Stimulated activated CD8-positive, alpha-beta memory T cell treated with anti-CD3 and anti-CD28 coated beads, Interleukin-2, amount 100 ng/mL, for 1 hour (primary cell): ENCODE measurements around the gene PDE11A.

ENCODE experiments used
- DNase-seq, 2 donors: peaks; one replicate each; pipeline ENCODE4 v3.0.0-alpha.2; 2020; ENCODE audit warnings: low read depth in 2 of 2

Gene PDE11A

DNA sequence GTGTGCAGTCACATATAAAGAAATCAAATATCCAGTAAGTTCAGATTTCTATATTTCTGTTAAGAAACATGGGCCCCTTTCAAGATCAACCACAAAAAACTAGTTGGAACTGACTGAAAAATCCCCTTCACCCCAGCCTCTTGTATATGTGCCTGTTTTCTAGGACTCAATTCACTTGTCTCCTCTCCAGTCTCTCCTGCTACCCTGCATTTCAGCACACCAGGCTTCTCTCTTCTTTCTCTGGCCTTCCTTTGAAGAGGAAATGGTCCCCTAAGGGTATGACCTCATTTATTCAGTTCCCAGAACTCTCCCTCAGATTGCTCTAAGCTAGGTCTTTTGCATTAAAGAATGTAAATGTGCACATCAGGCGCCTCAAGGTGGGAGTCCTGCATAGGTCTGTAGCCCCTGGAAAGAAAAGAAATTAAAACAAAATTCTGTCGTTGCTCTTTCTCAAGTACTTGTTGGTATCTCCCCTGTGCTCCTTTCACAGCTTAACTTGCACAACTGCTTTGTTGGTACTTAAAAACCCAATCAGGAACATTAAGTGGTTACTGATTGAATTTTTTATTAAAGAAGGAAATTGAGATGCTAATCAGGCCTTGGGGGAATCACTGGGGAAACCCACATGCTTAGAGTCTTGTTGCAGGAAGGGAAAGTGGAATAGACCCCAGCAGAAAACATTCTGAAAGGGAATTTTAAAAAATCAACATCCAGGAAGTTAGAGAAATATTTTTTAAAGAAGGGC, 401.6 kb downstream of the PDE11A start:
- no peak for DNase-seq

DNA sequence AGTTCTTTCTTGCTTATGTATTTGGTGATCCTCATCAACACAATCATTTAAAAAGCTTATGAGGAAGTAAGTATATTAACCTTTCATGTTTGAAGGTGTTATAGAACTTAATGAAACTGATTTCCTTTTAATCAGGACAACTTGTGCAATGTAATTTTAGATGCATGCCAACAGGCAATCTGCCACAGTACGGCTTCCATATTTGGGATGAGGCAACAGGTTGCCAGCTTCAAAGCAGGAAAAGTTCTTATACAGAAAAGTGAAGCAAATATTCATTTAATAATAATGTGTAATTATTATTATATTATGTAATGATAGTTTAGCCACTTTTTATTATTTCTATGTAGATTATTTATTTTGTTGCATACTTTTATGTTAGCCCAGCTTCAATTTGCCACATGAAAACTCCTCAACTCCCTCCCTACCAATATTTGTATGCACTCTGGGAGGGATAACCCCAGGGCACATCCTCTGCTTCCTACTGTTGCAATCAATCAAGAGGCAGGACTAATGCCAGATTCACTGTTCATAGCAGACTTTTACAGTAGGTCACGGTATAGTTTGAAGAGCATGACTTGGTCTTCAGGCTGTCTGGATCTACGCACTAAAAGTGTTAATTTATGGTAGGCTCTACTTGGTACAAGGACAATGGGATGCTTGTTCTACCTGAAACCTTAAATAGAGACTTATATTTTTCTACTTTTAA, 402.8 kb downstream of the PDE11A start:
- DNase-seq: no peak

DNA sequence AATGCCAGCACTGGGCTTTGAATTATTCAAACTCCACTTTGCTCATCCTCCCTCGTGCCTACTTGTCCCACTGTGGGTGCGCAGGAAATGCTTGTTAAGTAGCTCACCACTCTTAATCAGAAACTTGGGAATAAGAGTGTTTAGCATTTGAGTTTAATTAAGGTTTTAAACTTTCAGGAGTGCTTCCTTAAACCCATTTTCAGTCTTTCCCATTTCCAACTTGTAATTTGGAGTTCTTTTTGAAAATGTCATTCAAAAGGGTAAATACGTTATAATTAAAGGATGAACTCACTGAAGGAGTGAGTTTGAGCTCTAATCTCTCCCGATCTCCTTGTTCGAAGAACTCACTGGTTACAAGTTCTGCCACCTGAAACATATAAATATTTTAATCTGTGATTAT, 403.4 kb downstream of the PDE11A start:
- no peak for DNase-seq

DNA sequence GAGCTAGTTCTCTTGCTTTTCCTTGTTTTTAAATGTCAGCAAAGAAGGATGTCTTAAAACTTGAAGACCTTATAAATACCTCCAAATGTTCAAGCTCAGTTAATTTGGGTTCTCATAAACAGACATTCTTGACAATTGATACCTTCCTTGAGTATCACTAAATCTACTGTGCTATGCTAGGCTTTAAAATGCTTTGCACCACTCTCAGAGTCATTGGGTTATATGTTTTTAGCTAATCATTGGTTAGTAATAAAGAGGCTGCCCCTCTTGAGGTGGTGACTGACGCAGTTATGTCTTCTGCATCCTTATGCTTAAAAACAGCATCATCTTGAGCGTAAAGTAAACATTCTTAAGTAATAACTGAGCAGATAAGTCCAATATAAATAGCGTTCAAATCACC, 404.0 kb downstream of the PDE11A start:
- DNase-seq: no peak

DNA sequence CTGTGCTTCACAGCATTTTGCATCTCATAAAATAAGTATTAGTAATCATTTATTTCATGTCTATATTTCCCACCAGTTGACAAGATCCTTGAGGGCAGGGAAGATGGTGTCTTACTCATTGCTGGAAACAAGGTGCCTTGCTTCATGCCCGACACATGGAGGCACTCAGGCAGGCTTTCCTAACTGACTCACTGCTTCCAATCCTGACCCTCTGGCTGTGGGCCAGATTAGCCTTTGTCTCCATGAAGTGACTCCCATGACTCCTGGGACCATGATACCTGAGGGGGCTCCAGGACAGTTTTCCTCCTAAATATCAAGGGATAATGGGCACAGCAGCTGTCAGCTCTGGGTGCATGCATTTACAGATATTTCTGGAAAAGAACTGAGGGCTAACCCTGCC, 405.0 kb downstream of the PDE11A start:
- no peak for DNase-seq

DNA sequence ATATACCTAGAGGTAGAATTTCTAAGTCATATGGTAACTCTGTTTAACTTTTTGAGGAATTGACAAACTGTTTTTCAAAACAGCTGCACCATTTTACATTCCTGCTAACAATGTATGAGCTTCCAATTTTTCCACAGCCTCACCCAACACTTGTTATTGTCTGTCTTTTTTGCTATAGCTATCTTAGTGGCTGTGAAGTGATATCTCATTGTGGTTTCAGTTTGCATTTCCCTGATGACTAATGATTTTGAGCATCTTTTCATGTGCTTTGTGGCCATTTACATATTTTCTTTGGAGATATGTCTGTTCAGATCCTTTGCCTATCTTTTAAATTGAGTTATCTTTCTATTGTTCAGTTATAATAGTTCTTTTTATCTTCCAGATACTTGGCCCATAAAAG, 406.2 kb downstream of the PDE11A start:
- DNase-seq: no peak

DNA sequence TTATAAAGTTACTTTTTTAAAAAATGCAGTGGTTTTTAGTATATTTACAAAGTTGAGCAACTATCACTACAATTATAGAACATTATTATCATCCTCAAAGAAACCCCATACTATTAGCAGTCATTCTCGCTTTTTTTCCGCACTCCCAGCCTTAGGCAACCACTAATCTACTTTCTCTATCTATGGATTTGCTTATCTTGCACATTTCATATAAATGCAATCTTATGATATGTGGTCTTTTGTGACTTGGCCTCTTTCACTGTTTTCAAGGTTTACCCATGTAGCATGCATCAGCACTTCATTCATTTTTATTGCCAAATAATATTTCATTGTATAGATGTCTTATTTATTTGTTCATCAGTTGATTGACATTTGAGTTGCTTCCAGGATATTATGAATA, 406.6 kb downstream of the PDE11A start:
- DNase-seq: no peak

DNA sequence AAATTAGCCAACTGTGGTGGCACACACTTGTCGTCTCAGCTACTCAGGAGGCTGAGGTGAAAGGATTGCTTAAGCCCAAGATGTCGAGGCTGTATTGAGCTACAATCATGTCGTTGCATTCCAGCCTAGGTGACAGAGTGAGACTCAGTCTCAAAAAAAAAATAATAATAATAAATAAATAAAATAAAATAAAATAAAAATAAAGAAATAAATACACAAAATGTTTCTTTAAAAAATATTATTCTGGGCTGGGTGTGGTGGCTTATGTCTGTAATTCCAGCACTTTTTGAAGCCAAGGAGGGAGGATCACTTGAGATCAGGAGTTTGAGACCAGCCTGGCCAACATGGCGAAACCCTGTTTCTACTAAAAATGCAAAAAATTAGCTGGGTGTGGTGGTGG, 407.2 kb downstream of the PDE11A start:
- no peak for DNase-seq

DNA sequence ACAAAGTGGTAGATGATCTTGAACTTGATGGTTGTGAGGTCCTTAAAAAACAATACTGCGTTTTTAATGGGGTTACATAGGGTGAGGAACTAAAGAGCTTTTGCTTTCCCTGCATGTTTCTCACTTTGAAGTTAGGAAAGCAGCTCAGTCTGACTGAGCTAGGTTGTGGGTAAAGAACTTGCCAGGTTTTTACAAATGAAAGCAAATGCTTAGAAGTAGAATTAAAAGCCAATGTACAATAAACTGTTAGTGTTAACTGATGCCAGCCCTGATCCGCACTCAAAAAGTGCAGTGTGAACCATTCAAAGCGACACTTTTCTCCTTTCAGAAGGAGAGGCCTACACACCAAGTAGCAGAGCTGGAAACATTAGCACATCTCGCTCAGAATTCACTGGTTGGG, 409.7 kb downstream of the PDE11A start:
- DNase-seq: no peak

DNA sequence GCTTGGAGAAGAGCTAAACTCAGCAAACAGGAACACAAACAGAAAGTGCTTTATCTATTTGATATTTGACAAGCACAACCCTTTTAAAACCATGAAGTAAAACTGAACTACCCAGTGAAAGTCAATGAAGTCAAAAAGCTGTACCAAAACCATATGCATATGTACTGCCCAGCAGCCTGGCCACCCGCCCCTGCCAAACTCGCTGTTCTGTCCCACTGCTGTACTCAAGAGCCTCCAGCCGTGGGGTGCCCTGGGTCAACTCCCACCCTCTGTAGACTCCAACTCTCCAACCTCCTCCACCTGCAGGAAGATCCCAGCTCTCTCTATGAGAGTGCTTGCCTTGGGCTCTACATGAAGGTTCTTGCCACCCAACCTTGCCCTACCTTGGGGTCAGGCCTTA, 411.8 kb downstream of the PDE11A start:
- no peak for DNase-seq

DNA sequence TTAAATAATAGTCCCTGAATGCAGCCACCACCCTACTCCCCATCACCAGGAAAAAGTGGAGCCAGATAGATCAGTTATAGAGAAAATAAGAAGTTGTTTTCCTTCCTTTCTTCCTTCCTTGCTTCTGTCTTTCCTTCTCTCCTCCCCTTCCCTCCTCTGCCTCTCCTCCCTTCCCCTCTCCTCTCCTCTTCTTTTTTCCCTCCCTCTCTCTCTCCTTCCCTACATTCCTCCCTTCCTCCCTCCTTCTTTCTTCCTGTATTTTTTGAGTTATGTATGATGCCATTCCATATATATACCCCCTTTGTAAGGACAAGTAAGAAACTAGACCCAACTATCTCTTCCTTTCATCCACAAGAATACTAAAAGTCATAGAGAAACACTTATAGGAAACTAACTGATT, 414.3 kb downstream of the PDE11A start:
- no peak for DNase-seq

DNA sequence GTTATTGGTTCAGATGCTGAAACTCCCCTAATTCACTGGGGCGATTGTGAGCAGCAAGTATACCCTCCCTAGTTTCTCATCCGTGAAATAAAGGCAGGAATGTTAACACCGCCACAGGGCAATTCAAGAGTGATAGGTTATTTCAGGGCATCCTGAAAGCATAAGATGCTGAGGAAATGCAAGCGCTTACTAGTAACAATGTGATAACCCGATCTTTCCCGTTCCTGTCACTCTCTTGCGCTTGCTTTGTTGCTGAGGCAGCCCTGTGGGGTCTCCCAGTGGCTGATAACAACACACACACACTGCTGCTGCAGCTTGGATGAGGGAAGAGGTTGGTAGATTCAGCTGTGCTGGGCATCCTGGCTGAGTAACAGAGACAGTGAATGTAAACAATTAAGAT, 420.7 kb downstream of the PDE11A start:
- DNase-seq: no peak

DNA sequence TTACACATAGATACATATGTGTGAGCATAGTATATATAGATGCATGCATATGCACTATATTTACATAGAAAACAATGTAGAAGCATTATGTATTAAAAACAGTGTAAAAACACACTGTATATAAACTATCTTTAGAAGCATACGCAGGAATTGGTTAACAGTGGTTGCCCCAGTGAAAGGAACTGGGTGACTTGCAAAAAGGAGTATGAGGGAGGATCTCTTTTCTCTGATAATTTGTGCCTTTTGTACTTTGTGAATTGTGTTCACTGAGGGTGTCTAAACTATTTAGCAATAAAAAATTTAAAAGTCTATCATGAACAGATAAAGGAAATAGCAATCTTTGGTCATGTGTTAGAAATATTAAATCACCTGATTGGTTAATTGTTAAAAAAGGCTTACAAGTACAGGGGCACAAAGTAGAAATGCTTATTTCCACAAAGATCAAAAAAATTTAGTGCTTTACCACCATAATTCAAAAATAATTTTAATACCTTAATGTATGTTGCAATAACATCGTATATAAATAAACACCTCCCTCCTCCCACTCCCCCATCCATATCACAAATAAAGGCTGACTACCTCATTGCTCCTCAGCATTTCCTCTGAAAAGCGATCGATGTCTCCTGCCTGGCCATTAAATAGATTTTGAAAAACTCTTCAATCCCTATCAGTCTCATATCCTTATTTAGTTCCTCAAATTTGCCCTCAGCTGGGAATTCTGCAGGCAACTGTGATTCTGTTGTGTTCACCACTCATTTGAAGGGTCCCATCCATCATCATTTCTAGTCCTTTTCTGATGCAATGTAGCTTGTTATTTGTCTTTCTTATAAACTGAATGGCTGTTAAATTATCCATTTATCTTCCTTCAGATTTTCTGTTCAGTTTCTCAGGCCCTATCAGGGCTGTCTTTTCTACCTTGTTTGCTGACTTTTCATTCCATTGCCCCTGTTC, 422.7 kb downstream of the PDE11A start:
- DNase-seq: no peak

DNA sequence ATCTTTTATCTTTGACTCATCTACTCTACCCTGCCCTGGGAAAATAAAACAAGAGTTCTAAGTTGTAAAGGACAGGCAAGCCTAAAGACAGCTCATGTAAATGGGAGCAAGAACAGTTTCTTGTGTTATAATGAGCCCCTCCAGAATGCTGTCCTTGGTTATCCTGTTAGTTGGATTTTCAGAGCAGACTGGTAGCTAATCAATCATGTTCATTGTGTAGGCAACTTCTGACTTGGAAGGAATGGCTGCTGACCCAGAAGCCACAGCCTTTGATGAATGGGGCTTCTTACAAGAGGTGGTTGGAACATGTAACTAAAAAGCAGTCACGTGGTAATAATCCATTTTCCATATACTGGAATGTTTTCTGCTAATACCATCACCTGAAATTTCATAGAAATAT, 425.8 kb downstream of the PDE11A start:
- DNase-seq: no peak

DNA sequence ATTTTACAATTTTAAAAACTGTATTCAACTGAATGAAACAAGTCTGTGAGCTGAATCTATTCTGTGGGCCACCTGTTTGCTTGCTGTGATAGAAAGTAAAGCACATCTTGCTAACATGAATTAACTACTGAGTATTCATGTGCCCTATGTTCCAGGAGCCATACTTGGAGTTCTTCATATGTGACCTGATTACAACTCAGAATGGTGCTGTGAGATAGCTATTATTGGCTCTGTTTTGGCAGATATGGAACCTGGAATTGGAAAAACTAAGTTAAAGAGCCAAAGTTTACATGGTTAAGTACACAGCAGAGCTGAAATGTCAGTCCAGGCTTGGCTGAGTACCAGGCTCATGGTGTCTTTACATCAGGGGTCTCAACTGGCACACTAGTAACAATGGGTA, 426.3 kb downstream of the PDE11A start:
- DNase-seq: no peak

DNA sequence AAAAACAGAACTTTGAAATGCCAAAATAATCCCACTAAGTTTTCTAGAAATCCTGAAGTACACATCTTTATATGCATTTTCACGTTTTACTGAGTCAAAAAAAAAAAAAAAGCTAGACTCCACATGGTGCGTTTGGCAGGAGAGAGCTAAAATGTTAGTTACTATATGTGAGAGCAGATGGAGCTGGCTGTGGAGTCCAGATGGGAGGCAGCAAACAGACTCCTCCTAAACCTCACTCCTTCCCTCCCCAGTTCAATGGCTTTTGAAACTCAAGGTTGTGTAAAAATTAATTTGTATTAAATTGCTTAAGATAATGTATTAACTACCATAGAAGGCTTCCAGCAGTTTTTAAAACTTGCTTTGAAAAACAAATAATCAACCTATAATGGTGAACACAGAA, 431.2 kb downstream of the PDE11A start:
- DNase-seq: no peak

DNA sequence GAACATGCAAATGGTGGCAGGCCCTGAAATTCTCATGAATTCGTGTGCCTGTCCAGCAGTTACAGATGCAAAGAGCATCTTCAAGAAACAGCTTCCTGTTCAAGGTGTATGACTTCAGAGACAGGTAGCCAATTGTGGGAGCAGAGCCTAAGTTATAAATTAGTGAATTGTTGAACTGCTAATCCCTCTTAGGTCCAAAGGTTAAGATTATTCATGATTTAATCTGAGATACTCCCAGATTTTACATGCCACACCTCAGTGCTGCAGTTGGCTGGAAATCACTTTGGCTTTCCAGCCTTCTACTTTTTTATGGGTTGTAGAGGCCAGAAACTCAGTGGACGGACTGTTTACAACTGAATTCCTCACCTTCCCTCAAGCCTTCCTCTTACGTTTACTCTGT, 432.2 kb downstream of the PDE11A start:
- no peak for DNase-seq

DNA sequence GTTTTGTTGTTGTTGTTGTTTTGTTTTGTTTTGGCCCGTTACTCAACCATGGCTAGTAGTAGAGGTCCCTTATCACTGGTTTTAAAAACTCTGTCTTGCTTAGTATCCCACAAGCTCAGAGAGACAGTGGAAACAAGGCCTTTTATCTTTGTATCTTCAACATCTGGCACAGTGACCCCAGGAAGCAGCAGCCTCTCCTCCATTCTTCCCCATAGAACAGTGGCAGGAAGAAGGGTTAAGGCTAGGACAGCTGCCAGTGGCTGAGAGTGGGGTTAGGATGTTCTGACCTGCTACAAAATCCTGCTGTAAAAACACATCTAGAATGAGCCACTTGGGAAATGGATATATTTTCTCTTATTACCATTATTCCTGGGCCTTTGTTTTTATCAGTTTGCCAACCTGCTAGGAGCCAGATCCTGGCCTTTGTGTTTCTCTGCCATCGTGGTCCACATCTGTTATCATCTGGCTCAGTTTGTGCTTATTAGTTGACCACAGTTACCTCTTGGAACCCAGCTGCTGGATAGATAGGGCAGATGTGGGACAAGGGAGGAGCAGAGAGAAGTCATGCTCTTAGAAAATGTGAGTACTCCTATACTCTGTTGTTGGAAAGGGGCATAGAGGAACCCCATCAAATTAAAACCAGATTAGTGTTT, 433.2 kb downstream of the PDE11A start:
- no peak for DNase-seq

DNA sequence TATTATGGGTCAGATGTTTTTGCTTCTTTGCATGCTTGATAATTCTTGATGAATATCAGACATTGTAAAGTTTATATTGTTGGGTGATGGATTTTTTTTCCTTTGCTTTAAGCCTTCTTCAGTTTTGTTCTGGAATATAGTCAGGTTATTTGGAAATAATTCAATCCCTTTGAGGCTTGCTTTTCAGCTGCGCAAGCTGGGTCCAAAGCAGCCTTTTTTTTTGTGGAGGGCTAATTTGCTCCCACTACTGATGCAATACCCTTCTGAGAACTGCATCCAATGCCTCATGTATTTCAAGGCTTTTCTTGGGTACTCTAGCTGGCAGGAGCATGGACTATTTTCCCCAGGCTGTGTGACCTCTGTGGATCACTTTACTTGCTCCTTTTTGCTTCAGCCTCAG, 434.1 kb downstream of the PDE11A start:
- DNase-seq: no peak

DNA sequence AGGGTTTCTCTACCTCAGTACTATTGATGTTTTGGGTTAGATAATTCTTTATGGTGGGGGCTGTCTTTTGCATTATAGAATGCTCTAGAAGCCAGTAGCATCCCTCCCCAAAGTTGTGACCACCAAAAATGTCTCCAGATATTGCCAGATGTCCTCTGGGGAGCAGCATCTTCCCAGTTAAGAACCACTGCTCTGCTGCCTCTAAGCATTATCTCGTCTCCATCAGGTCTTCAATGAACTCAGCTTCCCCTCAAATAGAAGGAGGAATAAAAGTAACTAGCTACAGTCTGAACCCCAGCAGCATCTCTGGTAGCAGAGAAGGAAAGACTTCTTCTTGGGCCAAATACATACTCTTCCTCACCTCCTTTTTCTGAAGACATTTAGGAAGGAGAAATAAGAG, 435.9 kb downstream of the PDE11A start:
- no peak for DNase-seq

DNA sequence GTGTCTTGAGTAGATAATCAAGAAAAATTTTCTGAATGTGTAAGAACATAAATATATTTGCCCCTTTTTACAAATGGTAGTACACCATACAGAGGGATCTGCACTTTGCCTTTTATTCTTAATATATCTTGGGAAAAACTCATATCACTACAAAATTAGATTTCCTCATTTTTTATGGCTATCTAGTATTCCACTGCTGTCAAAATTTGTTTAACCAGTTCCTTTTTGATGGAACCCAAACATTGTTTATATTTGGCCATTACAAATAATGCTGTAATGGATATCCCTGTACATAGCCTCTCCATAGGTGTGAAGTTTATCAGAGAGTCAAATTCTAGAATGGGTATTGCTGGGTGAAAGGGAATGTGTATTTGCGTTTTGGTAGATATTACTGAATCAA, 436.9 kb downstream of the PDE11A start:
- no peak for DNase-seq

DNA sequence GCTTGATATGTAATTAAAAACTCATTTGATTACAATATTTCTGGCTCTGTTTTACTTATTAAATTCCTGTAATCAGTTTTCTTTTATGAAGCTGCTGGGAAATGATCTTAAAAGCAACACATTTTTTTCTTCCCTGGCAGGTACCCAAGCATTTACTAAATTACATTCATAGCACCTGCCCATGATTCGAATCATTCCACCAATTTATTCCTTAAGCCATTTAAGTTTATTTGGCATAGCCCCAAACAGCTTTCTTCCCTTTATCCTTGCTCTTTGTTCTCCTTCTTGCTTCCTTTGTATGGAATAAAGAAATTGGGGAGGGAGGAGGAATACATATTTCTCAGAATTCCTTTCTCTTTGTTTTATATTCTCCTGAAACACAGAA, 438.7 kb downstream of the PDE11A start:
- DNase-seq: no peak
